Parathyroid adenoma (tissue), 2 donors: Measurements from ENCODE around the gene WNT8B.

ENCODE experiments used
- H2AFZ ChIP-seq: fragments of 300-600 bp; sonication (generic); one replicate; pipeline ENCODE4 v1.7.0; 2017; ENCODE audit warnings: antibody characterized with exemption, mild to moderate bottlenecking
- H3K27ac ChIP-seq: fragments of 300-600 bp; sonication (generic); one replicate; pipeline ENCODE4 v1.7.0; 2017
- H3K27me3 ChIP-seq: fragments of 300-600 bp; sonication (generic); one replicate; pipeline ENCODE4 v1.7.0; 2017; ENCODE audit warnings: low read length; ENCODE audit not compliant: control insufficient read depth, insufficient read depth
- H3K36me3 ChIP-seq: fragments of 300-600 bp; sonication (generic); one replicate; pipeline ENCODE4 v1.7.0; 2017; ENCODE audit warnings: low read length; ENCODE audit not compliant: control insufficient read depth, insufficient read depth
- H3K4me1 ChIP-seq: fragments of 300-600 bp; sonication (generic); one replicate; pipeline ENCODE4 v1.7.0; 2017; ENCODE audit warnings: control low read depth
- H3K4me2 ChIP-seq: fragments of 300-600 bp; sonication (generic); one replicate; pipeline ENCODE4 v1.7.0; 2017; ENCODE audit warnings: low read length
- H3K4me3 ChIP-seq: fragments of 300-600 bp; sonication (generic); one replicate; pipeline ENCODE4 v1.7.0; 2017; ENCODE audit warnings: low read depth, low read length
- H3K79me2 ChIP-seq: fragments of 300-600 bp; sonication (generic); one replicate; pipeline ENCODE4 v1.7.0; 2017; ENCODE audit warnings: control low read depth
- H3K9ac ChIP-seq: fragments of 300-600 bp; sonication (generic); one replicate; pipeline ENCODE4 v1.7.0; 2017; ENCODE audit warnings: mild to moderate bottlenecking
- H3K9me3 ChIP-seq: fragments of 300-600 bp; sonication (generic); one replicate; pipeline ENCODE4 v1.7.0; 2017; ENCODE audit warnings: low read length; ENCODE audit not compliant: control insufficient read depth
- TF ChIP-seq, protein P1 (sequence below): fragments of 300-600 bp; sonication (generic); IDR thresholded peaks from one replicate; pipeline ENCODE4 v1.7.0; 2017; ENCODE audit warnings: antibody characterized with exemption, mild to moderate bottlenecking
- donor health status: primary hyperparathyroidism.

WNT8B gene

DNA sequence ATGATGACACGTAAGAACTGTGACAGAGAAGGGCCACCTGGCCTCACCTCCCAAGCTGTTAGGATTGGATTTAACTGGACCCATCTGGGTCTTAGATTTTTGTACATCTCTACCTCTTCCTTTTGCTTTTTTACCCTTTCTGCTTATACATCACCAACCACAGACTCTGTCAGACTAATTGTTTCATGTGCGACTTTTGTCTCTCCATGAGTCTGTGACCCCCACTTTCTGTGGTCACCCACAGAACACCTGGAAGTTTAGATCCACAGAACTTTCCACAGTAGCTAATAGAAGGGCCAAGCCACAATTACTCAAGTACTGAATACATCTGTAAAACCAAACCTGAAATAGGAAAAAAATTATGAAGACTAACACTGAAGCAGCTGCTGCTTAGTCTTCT lies 33.8 kb downstream of the WNT8B start:
- no peaks in the 10 kb centered on the region for H3K27me3 ChIP-seq
- no peak overlapping the region for H3K9ac ChIP-seq
- no peak overlapping the region for H3K4me3 ChIP-seq
- H3K9me3 ChIP-seq, result no peaks in the 10 kb centered on the region
- H3K27ac ChIP-seq, result no peak overlapping the region
- TF ChIP-seq, protein P1, sequence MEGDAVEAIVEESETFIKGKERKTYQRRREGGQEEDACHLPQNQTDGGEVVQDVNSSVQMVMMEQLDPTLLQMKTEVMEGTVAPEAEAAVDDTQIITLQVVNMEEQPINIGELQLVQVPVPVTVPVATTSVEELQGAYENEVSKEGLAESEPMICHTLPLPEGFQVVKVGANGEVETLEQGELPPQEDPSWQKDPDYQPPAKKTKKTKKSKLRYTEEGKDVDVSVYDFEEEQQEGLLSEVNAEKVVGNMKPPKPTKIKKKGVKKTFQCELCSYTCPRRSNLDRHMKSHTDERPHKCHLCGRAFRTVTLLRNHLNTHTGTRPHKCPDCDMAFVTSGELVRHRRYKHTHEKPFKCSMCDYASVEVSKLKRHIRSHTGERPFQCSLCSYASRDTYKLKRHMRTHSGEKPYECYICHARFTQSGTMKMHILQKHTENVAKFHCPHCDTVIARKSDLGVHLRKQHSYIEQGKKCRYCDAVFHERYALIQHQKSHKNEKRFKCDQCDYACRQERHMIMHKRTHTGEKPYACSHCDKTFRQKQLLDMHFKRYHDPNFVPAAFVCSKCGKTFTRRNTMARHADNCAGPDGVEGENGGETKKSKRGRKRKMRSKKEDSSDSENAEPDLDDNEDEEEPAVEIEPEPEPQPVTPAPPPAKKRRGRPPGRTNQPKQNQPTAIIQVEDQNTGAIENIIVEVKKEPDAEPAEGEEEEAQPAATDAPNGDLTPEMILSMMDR, result no peak
- H3K36me3 ChIP-seq, result no peaks in the 10 kb centered on the region
- H3K79me2 ChIP-seq, result no peaks in the 10 kb centered on the region
- no peak overlapping the region for H3K4me2 ChIP-seq
- no peak overlapping the region for H2AFZ ChIP-seq
- no peaks in the 10 kb centered on the region for H3K4me1 ChIP-seq

- Histone ChIP-seq H3K4me1 (no peaks in the 10 kb centered on the region), H3K9me3 (no peaks in the 10 kb centered on the region), H3K4me3 (no peak overlapping the region), H3K4me2 (no peak overlapping the region), H3K27ac (no peak overlapping the region), H3K36me3 (no peaks in the 10 kb centered on the region), H3K79me2 (no peaks in the 10 kb centered on the region), H3K27me3 (no peaks in the 10 kb centered on the region), H2AFZ (no peak overlapping the region), H3K9ac (no peak overlapping the region)
- TF ChIP-seq, protein P1, result no peak
Observed at GRCh38 chr10:100498059-100498458, 35.2 kb downstream of the WNT8B start.

DNA sequence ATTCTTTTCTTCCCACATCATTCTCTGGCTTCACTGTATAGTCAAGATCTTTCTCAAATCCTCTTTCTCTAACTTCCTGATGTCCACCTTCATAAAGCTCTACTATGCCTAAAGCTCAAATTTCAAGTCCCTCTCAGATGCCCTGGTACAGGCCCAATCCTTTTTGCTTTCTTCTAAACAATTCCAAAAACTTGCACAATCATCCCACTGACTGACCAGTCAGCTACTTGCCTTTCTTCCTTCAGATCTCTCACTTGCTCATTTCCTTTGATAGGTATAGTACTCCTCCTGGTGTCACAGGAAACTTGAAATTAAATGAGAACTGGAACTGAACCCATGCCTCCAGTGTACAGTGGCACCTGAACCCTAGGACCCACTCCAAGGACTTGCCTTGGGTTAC lies 38.6 kb downstream of the WNT8B start:
- TF ChIP-seq, protein P1, result no peak
- no peaks in the 10 kb centered on the region for H3K4me1 ChIP-seq
- H3K9ac ChIP-seq, result no peak overlapping the region
- no peaks in the 10 kb centered on the region for H3K9me3 ChIP-seq
- H3K27ac ChIP-seq, result no peak overlapping the region
- H3K4me3 ChIP-seq, result no peak overlapping the region
- H2AFZ ChIP-seq, result no peak overlapping the region
- H3K36me3 ChIP-seq, result no peaks in the 10 kb centered on the region
- H3K27me3 ChIP-seq, result no peaks in the 10 kb centered on the region
- no peaks in the 10 kb centered on the region for H3K79me2 ChIP-seq
- no peak overlapping the region for H3K4me2 ChIP-seq

- H3K4me3 ChIP-seq, result no peak overlapping the region
- TF ChIP-seq, protein P1, result no peak
- H3K4me1 ChIP-seq, result no peaks in the 10 kb centered on the region
Observed at GRCh38 chr10:100502926-100503494, 40.2 kb downstream of the WNT8B start.

DNA sequence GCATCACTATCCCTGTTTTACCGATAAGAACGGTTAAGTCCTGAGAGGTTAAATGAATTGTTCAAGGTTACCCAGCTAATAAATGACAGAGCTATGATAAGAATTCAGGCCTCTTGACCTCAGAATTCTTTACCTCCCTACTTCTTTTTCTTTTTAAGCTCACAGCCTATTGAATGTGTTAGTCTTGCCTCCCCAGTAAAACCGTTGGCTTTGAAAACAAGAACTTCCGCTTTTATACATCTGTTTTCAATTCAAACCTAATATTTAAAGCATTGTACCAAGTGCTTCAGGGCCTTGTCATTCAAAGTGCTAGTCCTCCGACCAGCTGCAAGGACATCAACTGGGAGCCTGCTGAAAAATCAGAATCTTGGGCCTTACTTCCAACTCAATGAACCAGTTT lies 41.3 kb downstream of the WNT8B start:
- H3K27ac ChIP-seq, result no peak overlapping the region
- no peak overlapping the region for H3K4me3 ChIP-seq
- no peaks in the 10 kb centered on the region for H3K27me3 ChIP-seq
- no peak overlapping the region for H3K4me2 ChIP-seq
- H3K79me2 ChIP-seq, result no peaks in the 10 kb centered on the region
- H3K4me1 ChIP-seq, result no peaks in the 10 kb centered on the region
- no peaks in the 10 kb centered on the region for H3K36me3 ChIP-seq
- TF ChIP-seq, protein P1, result no peak
- H2AFZ ChIP-seq, result no peak overlapping the region
- no peaks in the 10 kb centered on the region for H3K9me3 ChIP-seq
- H3K9ac ChIP-seq, result no peak overlapping the region

More at GRCh38 chr10:100502926-100503494, 40.2 kb downstream of the WNT8B start:
- H3K79me2 ChIP-seq, result no peaks in the 10 kb centered on the region
- no peak overlapping the region for H3K27ac ChIP-seq
- H3K9ac ChIP-seq, result no peak overlapping the region
- H3K27me3 ChIP-seq, result no peaks in the 10 kb centered on the region
- H3K9me3 ChIP-seq, result no peaks in the 10 kb centered on the region
- no peaks in the 10 kb centered on the region for H3K36me3 ChIP-seq
- no peak overlapping the region for H3K4me2 ChIP-seq
- H2AFZ ChIP-seq, result no peak overlapping the region
